Hippocampal formation (tissue), 2 donors: Measurements from ENCODE around the gene ZNF160.
"Not testable (repeated sequence)": the region's sequence is repeated elsewhere in the genome, so short reads cannot be mapped to it uniquely, and the experiment has no call there.

Source experiments
- DNase-seq, 2 donors: peaks; one replicate each; lab custom pipeline; 2025; lab: John Stamatoyannopoulos, UW

ZNF160 gene

DNA sequence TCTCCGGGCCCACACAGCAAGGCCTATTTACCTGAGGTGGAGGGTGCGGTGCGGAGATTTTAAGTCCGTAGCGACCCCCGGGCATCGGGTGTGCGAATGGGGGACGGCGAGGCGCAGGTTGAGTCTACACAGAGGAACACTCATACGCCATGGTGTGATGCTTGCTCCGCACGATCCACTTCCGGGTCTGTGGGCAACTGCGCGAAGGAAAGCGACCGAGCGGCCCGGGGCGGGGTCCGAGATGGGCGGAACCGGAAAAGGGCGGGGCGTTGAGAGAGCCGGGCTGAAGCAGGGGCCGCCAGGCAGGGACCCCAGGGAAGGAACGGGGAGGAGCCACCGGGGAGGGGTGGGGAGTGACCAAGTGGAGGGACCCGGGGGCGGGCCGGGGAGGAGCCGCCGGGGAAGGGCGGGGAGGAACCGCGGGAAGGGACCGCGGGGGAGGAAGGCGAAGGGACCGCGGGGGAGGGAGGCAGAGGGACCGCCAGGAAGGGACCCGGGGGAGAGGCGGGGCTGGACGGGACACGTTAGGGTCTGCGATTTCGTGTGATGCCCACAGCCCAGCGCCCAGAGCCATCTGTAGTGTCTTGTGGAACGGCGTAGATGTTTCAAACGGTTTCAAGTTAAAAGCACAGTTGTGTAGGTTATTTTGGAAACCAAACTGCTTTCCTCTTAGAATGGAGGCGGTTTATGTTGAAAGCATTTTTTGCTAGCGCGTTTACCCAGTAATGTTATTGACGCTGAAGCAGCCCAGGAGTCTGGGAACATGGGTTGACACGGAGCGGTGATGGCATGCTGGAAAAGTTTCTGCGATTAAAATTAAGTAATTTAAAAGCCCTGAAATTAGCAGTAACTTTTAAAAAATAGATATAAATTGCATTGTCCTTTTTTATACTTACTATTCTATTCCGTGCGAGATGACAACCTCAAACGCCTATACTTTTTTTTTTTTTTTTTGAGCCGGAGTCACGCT is at the start of gene ZNF160:
TSS of gene ZNF160 (minus strand) at position 189 of the 970 bp plus-strand sequence. CDS start 17,146 bp downstream, outside the sequence.
- DNase-seq = peak; percentile 96 to 98

DNA sequence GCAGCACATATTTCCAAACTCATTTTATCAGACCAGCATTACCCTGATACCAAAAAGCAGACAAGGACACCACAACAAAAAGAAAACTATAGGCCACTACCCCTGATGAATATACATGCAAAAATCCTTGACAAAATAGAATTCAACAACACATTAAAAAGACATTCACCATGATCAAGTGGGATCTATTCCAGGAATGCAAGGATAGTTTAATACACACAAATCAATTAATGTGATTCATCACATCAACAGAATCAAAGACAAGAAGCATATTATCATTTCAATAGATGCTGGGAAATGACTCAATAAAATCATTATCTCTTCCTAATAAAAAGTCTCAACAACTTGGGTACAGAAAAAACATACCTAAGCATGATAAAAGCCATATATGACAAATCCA is 44.4 kb upstream of the ZNF160 start:
- DNase-seq = no peak

DNA sequence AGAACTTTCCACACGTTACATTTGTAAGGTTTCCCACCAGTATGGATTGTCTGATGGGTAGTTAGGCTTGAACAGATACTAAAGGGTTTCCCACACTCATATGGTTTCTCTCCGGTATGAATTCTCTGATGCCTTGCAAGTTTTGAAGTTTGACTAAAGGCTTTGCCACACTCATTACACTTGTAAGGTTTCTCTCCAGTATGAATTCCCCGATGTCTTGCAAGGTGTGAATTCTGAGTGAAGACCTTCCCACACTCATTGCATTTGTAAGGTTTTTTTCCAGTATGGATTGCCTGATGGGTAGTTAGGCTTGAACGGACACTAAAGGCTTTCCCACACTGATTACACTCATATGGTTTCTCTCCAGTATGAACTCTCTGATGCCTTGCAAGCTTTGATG is 37.1 kb upstream of the ZNF160 start:
- DNase-seq = no peak

DNA sequence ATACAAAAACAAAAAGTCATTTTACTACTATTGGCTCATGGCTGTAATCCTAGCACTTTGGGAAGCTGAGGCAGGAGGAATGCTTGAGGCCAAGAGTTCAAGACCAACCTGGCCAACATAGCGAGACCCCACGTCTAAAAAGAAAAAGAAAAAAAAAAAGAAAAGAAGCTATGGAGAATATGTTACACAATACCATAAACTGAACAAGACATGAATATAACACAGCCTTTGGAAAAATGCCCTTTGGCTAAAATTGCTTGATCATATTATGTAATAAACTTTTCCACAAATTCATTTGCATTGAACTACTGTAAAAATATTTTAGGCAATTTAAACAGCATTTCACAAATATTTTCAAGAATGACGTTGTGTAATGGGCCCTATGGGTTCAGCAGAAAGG is 33.2 kb upstream of the ZNF160 start:
- DNase-seq = no peak

DNA sequence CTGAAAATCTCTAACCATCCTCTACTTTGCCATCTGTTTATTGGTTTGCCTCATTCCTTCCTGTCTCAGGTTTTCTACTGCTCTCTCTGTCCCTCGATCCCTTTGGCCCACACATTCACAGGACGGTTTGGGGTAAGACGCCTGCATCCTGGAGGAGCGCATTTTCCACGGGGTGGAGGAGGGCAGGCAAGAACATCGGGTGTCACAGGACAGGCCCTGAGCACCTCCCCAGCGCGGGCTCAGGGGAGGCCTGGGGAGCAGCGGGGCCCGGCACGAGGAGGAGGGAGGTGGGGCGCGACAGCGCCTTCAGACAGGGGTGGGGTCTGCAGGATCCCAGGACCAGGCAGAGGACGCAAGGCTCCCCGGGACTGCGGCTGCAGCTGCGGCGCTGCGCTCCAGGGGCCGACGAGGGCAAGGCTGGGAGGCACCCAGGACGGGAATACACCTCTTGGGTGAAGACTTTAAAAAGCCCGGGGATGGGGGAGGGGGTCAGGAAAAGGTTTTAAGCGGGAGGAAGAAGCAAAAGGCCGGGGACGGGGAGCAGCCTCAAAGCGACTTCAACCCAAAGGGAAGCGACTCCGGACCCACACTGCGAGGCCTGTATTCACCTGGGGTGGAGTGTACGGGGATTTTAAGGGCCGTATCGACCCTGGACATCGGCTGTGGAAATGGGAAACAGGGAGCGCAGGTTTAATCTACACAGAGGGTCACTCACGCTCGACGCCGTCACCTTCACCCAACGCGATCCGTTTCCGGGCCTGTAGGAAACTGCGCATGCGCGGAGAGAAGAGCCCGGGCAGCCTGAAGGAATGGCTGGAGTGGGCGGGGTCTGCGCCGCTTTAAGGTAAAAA is 29.1 kb upstream of the ZNF160 start, which contains the start of gene ZNF415:
TSS of gene ZNF415 (minus strand) at position 770 of the 851 bp plus-strand sequence. CDS start 10,234 bp downstream, outside the sequence.
- peak; percentile 65 to 75 for DNase-seq

DNA sequence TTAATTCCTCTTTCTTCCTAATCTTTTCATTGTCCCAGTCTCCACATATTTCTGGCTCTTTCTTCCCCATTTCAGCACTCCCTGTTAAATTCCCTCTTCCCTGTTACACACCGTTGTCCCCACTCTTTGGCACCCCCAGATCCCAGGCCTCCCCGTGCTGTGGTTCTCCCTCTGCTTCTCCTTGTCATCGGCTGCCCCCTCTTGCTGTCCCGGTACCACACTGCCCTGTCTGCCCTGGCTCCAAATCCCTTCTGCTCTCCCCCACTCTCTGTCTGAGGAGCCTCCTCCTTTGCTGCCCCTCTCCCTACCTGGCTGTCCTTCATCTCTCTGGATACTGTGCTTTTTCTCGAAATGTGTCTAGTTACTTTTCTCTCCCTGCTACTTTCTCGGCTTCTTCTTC is 28.5 kb upstream of the ZNF160 start:
- DNase-seq = peak in 1 of 2 donors; percentile 24

DNA sequence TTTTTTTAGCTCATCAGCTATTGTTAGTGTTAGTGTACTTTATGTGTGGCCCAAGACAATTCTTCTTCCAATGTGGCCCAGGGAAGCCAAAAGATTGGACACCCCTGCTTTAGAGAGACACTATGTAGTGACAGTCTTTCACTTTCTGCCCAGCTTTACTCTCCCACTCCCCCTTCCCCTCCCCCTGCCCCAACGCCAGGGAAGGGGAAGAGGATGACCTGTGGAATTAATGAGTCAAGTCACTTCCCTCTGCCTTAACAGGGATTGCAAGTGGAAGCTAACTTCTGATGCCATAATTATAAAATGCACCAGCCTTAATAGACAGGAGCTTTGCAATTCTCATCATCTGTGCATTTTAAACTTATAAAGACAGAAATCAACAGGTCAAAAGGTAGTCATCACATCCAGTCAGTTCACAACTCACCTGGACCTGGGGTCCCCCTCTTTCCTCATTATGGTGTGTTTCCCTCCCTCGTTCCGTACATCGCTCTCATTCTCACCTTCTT is 27.9 kb upstream of the ZNF160 start:
- DNase-seq = no peak

DNA sequence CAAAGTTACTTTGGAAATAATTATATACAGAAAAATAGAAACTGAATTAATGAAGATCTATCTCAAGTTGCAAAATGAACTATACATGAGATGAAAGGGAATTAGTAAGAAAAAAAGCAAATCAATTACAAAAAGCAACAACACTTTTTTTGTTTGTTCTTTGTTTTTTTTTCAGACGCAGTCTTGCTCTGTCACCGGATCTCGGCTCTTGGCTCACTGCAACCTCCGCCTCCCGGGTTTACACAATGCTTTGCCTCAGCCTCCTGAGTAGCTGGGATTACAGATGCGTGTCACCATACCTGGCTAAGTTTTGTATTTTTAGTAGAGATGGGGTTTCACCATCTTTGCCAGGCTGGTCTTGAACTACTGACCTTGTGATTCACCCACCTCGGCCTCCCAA is 27.3 kb upstream of the ZNF160 start:
- DNase-seq = no peak

DNA sequence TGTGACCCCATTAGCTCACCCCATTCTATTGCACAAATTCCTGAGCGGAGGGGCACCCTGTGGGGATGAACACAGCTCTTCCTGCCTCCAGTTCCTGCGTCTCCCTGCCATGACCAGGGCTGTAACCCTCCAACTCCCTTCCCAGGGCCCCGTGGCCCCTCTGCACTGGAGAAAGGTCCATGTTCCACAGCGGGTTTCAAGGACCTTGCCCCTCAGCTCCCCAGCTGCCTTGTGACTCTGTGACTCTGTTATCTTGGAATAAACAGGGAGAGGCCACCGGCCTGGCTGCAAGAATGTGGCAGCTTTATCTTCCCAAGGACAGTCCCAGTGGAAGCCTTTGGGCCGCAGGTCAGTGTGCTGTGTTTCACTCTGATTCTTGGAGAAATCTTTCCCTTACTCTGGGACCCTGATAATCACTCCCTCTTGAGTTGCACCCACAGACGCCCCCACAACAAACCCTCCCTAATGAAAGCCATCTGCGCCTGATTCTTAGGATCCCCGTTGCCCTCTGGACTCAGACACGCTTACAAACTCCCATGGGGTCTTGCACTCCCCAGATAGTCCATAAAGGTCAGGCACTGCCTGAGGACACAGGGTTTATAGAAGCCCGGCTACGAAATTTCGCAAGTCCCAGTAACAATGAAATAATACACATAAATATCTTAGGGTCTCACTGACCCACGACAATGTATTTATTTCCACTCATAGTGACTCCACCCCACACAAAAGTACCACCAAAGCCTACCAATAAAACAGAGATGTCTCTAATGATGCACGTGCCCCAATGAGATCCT is 23.7 kb upstream of the ZNF160 start:
- DNase-seq = not testable (repeated sequence)

DNA sequence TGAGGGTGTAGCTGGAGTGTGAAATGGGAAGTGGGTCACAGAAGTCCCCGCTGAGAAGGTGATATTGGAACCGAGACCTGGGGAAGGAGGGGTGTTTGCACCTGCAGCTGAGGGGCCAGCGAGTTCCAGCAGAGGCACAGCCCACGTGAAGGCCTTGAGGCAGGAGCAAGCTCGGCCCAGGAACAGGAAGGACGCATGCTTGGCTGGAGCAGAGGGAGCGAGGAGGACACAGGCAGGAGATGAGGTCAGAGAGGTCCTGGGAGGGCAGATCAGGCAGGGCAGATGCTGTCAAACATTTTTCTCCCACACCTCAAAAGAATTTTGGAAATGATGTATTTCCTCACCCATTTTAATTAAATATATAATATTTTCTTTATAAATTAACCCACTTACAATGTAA is 20.2 kb upstream of the ZNF160 start:
- no peak for DNase-seq

DNA sequence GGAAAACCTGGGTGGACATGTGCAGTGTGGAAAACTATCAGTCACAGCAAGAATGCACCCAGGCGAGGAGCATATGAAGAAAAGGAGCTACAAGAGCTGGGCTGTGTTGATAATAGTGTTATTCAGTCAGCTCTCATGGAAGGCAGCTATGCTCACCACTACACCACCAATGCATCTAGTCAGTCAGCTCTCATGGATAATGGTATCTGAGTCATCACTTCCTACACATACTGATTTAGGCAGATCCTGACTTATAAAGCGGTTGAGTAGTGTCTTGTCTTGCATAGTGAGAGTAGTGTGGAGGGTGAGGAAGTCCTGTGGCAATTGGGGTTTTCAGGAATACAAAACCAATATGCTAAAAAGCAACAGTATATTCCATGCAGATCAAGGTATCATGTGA is 9.1 kb upstream of the ZNF160 start:
- no peak for DNase-seq

DNA sequence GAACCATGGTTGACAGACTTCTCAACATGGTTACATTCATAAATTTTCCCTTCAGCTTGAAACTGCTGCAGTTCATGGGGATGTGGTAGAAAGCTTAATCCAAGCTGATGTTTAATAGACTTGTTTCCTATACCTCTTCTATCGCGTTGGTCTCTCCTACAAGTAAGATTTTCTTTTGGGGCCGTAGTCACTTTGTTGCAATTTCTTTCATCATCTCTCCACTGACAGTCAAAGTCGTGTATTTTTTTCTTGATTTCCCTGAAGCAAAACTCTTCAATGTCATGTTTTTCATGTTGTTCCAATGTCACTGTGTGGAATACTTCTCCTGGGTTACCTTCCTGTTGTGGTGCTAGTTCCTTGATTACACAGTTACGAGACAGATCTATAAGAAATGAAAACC is 6.3 kb upstream of the ZNF160 start:
- no peak for DNase-seq

DNA sequence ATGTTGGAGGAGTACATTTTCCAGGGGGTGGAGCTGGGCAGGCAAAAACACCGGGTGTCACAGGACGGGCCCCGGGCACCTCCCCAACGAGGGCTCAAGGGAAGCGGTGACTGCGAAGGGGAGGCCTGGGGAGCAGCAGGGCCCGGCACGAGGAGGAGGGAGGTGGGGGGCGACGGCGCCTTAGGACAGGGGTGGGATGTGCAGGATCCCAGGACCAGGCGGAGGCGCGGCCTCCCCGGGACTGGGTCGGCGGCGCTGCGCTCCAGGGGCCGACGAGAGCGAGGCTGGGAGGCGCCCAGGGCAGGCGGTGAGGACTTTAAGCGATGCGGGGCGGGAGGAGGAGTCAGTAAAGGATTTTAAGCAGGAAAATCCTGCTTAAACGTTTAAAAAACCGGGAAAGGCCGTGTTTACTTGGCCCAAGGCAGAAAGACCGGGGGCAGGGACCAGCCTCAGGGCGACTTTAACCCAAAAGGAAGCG is 427 bp downstream of the ZNF160 start:
- no peak for DNase-seq

DNA sequence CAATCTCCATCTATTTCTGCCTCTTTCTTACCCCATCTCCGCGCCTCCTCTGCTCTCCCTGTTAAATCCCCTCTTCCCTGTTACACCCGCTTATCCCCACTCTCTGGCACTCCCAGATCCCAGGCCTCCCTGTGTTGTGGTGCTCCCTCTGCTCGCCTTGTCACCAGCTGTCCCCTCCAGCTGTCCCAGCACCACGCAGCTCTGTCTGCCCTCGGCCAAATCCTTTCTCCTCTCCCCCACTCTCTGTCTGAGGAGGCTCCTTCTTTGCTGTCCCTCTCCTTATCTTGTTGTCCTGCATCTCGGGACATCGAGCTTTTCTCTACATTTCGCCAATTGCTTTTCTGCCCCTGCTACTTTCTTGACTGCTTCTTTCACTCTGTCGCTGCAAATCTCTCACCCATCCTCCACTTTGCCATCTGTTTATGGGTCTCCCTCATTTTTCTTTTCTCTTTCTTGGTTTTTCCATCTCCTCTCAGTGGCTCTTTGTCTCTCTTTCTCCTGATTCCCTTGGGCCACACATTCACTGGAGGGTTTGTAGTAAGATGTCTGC is 941 bp downstream of the ZNF160 start:
- DNase-seq = peak in 1 of 2 donors; percentile 10

DNA sequence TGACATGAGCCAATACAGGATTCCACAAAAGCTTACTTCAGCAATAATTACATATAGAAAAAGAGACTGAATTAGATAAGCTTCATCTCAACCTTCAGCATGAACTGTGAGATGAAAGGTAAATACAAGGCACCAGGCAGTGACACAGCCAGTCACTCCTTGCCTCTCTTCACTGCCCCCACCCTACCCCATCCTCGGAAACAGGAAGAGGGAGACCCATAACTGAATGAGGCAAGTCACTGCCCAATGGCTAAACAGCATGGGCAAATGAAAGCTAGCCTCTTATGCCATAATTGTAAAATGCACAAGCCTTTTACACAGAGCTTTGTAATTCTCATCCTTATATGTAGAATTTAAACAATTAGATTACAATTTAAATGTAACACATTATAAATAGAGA is 1.7 kb downstream of the ZNF160 start:
- DNase-seq = no peak

DNA sequence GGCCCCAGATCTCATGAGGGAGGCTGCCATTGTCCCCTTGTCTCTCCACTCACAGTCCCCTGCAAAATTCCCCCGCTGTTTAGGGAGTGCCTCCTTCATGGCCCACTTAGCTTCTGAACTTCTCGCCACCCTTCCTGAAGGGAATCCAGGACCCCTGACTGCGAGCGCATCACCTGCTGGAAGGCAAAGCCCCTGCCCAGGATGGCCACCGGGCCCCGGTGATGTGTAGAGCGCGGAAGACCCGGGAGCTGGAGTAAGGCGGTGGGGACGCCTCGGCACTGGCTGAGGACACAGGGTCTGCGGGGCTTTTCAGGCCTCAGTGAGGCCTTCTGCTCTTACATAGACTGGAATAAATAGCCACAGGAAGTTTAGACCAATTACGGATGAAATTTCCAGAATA is 4.7 kb downstream of the ZNF160 start:
- DNase-seq = not testable (repeated sequence)

DNA sequence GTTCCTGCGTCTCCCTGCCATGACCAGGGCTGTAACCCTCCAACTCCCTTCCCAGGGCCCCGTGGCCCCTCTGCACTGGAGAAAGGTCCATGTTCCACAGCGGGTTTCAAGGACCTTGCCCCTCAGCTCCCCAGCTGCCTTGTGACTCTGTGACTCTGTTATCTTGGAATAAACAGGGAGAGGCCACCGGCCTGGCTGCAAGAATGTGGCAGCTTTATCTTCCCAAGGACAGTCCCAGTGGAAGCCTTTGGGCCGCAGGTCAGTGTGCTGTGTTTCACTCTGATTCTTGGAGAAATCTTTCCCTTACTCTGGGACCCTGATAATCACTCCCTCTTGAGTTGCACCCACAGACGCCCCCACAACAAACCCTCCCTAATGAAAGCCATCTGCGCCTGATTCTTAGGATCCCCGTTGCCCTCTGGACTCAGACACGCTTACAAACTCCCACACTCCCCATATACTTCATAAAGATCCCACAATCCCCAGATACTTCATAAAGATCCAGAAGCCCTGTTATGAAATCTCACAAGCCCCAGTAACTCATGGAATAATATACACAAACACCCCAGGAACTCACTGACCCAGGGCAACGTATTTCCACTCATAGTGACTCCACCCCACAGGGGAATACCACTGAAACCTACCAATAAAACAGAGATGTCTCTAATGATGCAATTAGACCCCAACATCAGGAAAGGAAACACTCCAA is 6.1 kb downstream of the ZNF160 start:
- DNase-seq = not testable (repeated sequence)

DNA sequence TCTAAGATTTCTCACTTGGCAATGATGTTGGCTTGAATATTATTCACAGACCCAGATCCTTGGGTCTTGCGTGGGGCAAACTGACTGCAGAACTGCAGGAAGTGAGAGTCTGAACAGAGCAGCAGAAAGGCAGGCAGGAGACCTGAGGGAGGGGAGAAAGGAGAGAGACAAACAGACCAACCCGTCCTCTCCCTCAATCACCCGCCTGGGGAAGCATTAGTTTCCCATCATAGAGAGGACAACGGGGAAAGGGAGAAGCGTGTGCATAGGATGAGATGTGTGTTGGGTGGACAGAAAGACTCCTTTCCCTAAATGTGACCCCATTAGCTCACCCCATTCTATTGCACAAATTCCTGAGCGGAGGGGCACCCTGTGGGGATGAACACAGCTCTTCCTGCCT is 6.6 kb downstream of the ZNF160 start:
- DNase-seq = not testable (repeated sequence)

DNA sequence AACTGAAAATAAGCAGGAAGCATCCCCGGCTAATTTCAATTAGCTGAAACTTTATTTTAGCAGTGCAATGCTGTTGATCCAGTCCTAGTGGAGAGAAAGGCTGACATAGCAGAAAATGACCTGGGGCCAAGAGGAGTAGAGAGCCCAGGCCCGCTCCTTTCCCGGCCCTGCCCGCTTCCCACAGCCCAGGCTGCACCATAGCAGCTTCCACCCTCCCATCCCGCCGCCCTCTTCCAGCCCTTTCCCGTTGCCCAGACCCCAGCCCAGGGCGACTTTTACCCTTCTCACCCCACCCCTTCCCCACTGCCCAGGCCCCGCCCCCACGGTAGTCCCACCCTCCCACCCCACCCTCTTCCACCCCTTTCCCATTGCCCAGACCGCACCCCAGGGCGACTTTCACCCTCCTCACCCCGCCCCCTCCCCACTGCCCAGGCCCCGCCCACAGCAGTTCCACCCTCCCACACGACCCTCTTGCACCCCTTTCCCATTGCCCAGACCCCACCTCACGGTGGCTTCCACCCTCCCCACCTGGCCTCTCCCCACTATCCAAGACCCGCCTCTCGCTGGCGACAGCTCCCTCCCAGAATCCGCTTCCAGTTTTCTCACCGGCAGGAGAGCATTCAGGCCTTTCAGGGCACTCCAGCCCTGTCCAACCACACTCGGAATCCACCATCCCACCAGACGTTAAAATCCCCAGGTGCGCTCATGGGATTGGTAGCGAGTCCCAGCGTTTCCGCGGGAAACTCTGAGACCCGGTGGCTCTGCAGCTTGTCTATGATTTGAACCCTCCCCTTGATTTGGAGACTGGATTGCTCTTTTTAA is 8.3 kb downstream of the ZNF160 start:
- DNase-seq = no peak
